Endothelial cell of umbilical vein (primary cell): ENCODE data around the gene TCP11L2. TPM values are rescaled to one million over a fixed set of nuclear protein-coding genes. Genes with fewer than 3 reads are reported as not detected.

Experiments used
- BruUV-seq: library from RNA; stranded (reverse); fragments of 400-500 nt; replicated peaks from 2 replicates; lab custom pipeline; 2021; lab: Mats Ljungman, UMichigan
- CTCF ChIA-PET: fragments of 300-600, 350-600 bp; sonication (Branson Sonifier 250); formaldehyde crosslinking; loops from one replicate; lab custom pipeline; 2021; ENCODE audit warnings: antibody characterized with exemption, inconsistent platforms; lab: Charles Lee
- POLR2A ChIA-PET: fragments of 300-600, 350-600 bp; sonication (Branson Sonifier 250); formaldehyde crosslinking; loops from one replicate; lab custom pipeline; 2021; ENCODE audit warnings: antibody characterized with exemption, inconsistent platforms; lab: Charles Lee
- DNase-seq: peaks from one replicate; pipeline ENCODE4 v3.0.0-alpha.2; 2011; ENCODE audit warnings: low read depth, low spot score
- FAIRE-seq: peaks from 2 replicates; lab custom pipeline; 2011; peaks lifted over from hg19 to GRCh38; lab: Jason Lieb, UNC
- H2AFZ ChIP-seq: 2 replicates; pipeline ENCODE4 v1.6.0; 2012; ENCODE audit warnings: low read depth, low read length, control low read depth, inconsistent platforms
- H3K27ac ChIP-seq: 2 replicates; pipeline ENCODE4 v1.5.1; 2011; ENCODE audit warnings: low read depth, mild to moderate bottlenecking, control low read depth, low read length, moderate library complexity; ENCODE audit not compliant: insufficient read depth
- H3K27me3 ChIP-seq, 2 experiments: 2 replicates each; pipeline versions ENCODE4 v1.6.0 to v1.6.1; 2011; ENCODE audit warnings: low read length in 2 of 2, mixed read lengths in 1 of 2; ENCODE audit not compliant: control insufficient read depth in 2 of 2, insufficient read depth in 2 of 2
- H3K36me3 ChIP-seq, 2 experiments: 2 replicates in 1 of 2; 3 replicates in 1 of 2; pipeline ENCODE4 v1.5.1; 2011; ENCODE audit warnings: low read length in 2 of 2, mild to moderate bottlenecking in 1 of 2, moderate library complexity in 1 of 2; ENCODE audit not compliant: control insufficient read depth in 2 of 2, insufficient read depth in 2 of 2; ENCODE audit errors: extremely low read depth in 1 of 2
- H3K4me1 ChIP-seq: 3 replicates; pipeline ENCODE4 v1.5.1; 2011; ENCODE audit warnings: mild to moderate bottlenecking, low read length; ENCODE audit not compliant: control insufficient read depth, insufficient read depth; ENCODE audit errors: extremely low read depth
- H3K4me2 ChIP-seq: 2 replicates; pipeline ENCODE4 v1.6.1; 2011; ENCODE audit warnings: low read length, control low read depth, mixed read lengths; ENCODE audit not compliant: insufficient read depth
- H3K4me3 ChIP-seq, 3 experiments: fragments of 200-600 bp in 1 of 3; sonication (generic), shearing (Covaris generic) in 1 of 3; replicated peaks in 1 of 3; 2 replicates each; pipeline ENCODE4 v1.5.1; 2011 to 2016; ENCODE audit warnings: control low read depth in 3 of 3, low read length in 3 of 3, mild to moderate bottlenecking in 2 of 3, inconsistent platforms in 1 of 3, low read depth in 1 of 3, moderate library complexity in 1 of 3; ENCODE audit not compliant: insufficient read depth in 1 of 3
- H3K79me2 ChIP-seq: 2 replicates; pipeline ENCODE4 v1.6.0; 2012; ENCODE audit warnings: low read length, inconsistent platforms; ENCODE audit not compliant: control insufficient read depth, insufficient read depth
- H3K9ac ChIP-seq: replicated peaks from 2 replicates; pipeline ENCODE3; 2011; ENCODE audit warnings: low read length, control low read depth; ENCODE audit not compliant: insufficient read depth; ENCODE audit errors: extremely low read depth
- H3K9me1 ChIP-seq: replicated peaks from 3 replicates; pipeline ENCODE4 v1.6.0; 2011; ENCODE audit warnings: mild to moderate bottlenecking, low read length; ENCODE audit not compliant: control insufficient read depth, insufficient read depth; ENCODE audit errors: extremely low read depth
- H3K9me3 ChIP-seq: replicated peaks from 2 replicates; pipeline ENCODE4 v1.5.1; 2012; ENCODE audit warnings: low read length, inconsistent platforms; ENCODE audit not compliant: control insufficient read depth, insufficient read depth
- H4K20me1 ChIP-seq: replicated peaks from 2 replicates; pipeline ENCODE3; 2011; ENCODE audit warnings: mild to moderate bottlenecking, low read length; ENCODE audit not compliant: control insufficient read depth, insufficient read depth; ENCODE audit errors: extremely low read depth
- EZH2 ChIP-seq: IDR thresholded peaks from 2 replicates; pipeline ENCODE4 v1.6.1; 2012; ENCODE audit warnings: borderline replicate concordance, low read depth, mild to moderate bottlenecking, moderate library complexity, low read length, inconsistent platforms; ENCODE audit not compliant: severe bottlenecking
- FOS ChIP-seq: IDR thresholded peaks from 2 replicates; pipeline ENCODE4 v1.6.1; 2011; ENCODE audit warnings: mild to moderate bottlenecking, low read length, moderate library complexity, borderline replicate concordance; ENCODE audit not compliant: insufficient read depth
- GATA2 ChIP-seq: IDR thresholded peaks from 2 replicates; pipeline ENCODE4 v1.7.0; 2011; ENCODE audit warnings: low read depth, mild to moderate bottlenecking, moderate library complexity, mixed read lengths, low read length; ENCODE audit not compliant: insufficient read length, insufficient read depth
- JUN ChIP-seq: IDR thresholded peaks from 2 replicates; pipeline ENCODE4 v1.6.1; 2011; ENCODE audit warnings: borderline replicate concordance, low read depth; ENCODE audit not compliant: insufficient read length, insufficient read depth
- MYC ChIP-seq: IDR thresholded peaks from one replicate; pipeline ENCODE4 v1.6.1; 2011; ENCODE audit warnings: mild to moderate bottlenecking, low read depth, low read length
- POLR2A ChIP-seq: IDR thresholded peaks from 2 replicates; pipeline ENCODE4 v1.6.1; 2012; ENCODE audit warnings: low read depth, mild to moderate bottlenecking, control low read depth, low read length
- POLR2AphosphoS5 ChIP-seq: IDR thresholded peaks from 2 replicates; pipeline ENCODE4 v1.6.1; 2012; ENCODE audit warnings: low read depth, mild to moderate bottlenecking, control low read depth, low read length, moderate library complexity; ENCODE audit not compliant: insufficient read depth
- dilution Hi-C: fragments of 300-500 bp; cut with MboI; formaldehyde crosslinking; loops from one replicate; pipeline ENCODE4 v1.15.0; 2019; ENCODE audit warnings: low sequenced_read_pairs; ENCODE audit not compliant: extremely low pct_ligation_motif_present
- intact Hi-C: fragments of 100-400 bp; cut with micrococcal nuclease; formaldehyde crosslinking; loops from one replicate; pipeline ENCODE4 v1.10.0; 2022
- polyA plus RNA-seq, 4 experiments: library from polyadenylated mRNA; depleted of rRNA in 3 of 4; stranded (reverse) in 3 of 4; unstranded in 1 of 4; fragments of >200 nt; gene quantifications; 2 replicates each; pipeline versions ENCODE4 v1.2.1 to v1.2.3, GENCODE V29; 2011 to 2012; ENCODE audit warnings: missing spikeins in 1 of 4
- total RNA-seq: library from RNA; stranded (reverse); gene quantifications from 2 replicates; pipeline ENCODE4 v1.2.3, GENCODE V29; 2021
- TF ChIP-seq, protein P1 (sequence below): IDR thresholded peaks from 2 replicates; pipeline ENCODE4 v1.6.1; 2011; ENCODE audit not compliant: insufficient read depth, insufficient read length
- TF ChIP-seq, protein P2 (sequence below), 2 donors: IDR thresholded peaks; 1 replicate in 1 of 2; 2 replicates in 1 of 2; pipeline ENCODE4 v1.5.1; 2011; ENCODE audit warnings: low read length in 2 of 2, mild to moderate bottlenecking in 2 of 2, moderate library complexity in 2 of 2, control low read depth in 1 of 2, inconsistent platforms in 1 of 2, low read depth in 1 of 2; ENCODE audit not compliant: insufficient read depth in 1 of 2; ENCODE audit errors: extremely low read depth in 1 of 2

TCP11L2 gene
- total and polyA plus RNA-seq, 2 donors (not counting 3 experiments of a cell fraction or from before 2014, with no cell fraction given), result 6.0 to 18.7 TPM

DNA sequence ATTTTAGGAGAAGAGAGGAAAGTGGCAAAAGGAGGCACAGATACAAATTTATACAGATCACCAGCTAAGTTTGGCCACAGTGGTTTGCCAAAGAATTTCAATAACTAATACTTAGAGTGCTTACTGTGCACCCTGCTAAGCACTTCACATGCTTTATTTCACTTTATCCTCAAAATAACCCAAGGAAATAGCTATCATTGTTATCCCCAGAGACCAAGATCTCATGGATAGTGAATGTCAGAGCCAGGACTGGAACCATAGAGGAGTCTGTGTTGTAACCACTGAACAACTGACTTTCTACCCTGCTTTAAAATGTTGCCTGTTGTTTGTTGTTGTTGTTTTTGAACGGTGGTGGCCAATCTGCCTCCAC is 1.3 kb upstream of the TCP11L2 start:
- dilution Hi-C loops, result no loop called here
- H4K20me1 ChIP-seq, result no peaks in the 10 kb centered on the region
- H3K36me3 ChIP-seq, result no peaks in the 10 kb centered on the region
- BruUV-seq, result TSS peak; percentile 7
- no peak for FAIRE-seq
- no peaks in the 10 kb centered on the region for H3K9me1 ChIP-seq
- H3K4me1 ChIP-seq, result peaks cover 14% of the 10 kb centered on the region
- CTCF ChIA-PET, result interaction anchor here (1.1 to 2.2 kb wide), 4 partner anchors 8 to 74 kb away, joined by 3 to 12 read pairs (median 4); no protein-coding TSS in a partner anchor
- TF ChIP-seq, protein P1, sequence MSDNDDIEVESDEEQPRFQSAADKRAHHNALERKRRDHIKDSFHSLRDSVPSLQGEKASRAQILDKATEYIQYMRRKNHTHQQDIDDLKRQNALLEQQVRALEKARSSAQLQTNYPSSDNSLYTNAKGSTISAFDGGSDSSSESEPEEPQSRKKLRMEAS, result no peak
- TF ChIP-seq FOS (no peak), MYC (no peak), JUN (no peak), POLR2A (no peak), GATA2 (no peak), EZH2 (no peak), POLR2AphosphoS5 (no peak)
- TF ChIP-seq, protein P2, sequence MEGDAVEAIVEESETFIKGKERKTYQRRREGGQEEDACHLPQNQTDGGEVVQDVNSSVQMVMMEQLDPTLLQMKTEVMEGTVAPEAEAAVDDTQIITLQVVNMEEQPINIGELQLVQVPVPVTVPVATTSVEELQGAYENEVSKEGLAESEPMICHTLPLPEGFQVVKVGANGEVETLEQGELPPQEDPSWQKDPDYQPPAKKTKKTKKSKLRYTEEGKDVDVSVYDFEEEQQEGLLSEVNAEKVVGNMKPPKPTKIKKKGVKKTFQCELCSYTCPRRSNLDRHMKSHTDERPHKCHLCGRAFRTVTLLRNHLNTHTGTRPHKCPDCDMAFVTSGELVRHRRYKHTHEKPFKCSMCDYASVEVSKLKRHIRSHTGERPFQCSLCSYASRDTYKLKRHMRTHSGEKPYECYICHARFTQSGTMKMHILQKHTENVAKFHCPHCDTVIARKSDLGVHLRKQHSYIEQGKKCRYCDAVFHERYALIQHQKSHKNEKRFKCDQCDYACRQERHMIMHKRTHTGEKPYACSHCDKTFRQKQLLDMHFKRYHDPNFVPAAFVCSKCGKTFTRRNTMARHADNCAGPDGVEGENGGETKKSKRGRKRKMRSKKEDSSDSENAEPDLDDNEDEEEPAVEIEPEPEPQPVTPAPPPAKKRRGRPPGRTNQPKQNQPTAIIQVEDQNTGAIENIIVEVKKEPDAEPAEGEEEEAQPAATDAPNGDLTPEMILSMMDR (IDR thresholded peaks at IDR 0.05; ENCODE audit: extremely low read depth in 1 of 2, insufficient read depth in 1 of 2, low read depth in 1 of 2, low read length in 2 of 2), result no peak
- DNase-seq, result no peak
- no peak overlapping the region for H2AFZ ChIP-seq
- no peak overlapping the region for H3K4me3 ChIP-seq
- POLR2A ChIA-PET, result interaction anchor here (1.1 kb wide), 1 partner anchor 19 kb away, joined by 3 read pairs; no protein-coding TSS in a partner anchor
- no peaks in the 10 kb centered on the region for H3K79me2 ChIP-seq
- peaks cover 0 to 1% of the 10 kb centered on the region in 2 experiments for H3K27me3 ChIP-seq
- intact Hi-C loops, result loop anchor here (5.0 kb wide), 1 partner anchor 46 kb away; no protein-coding TSS in a partner anchor
- no peak overlapping the region for H3K9ac ChIP-seq
- peak overlapping the region; percentile 57 for H3K4me2 ChIP-seq
- H3K9me3 ChIP-seq, result no peaks in the 10 kb centered on the region
- no peak overlapping the region for H3K27ac ChIP-seq
